22Rv1 (cell line): ENCODE results near the gene PRG3.

Experiments
- CTCF ChIP-seq: fragments of 450-650 bp; IDR thresholded peaks from 2 replicates; pipeline ENCODE4 v1.5.1; 2017; ENCODE audit warnings: mild to moderate bottlenecking
- ZFX ChIP-seq: fragments of 450-650 bp; IDR thresholded peaks from 2 replicates; pipeline ENCODE4 v1.6.1; 2017; ENCODE audit warnings: antibody characterized with exemption, borderline replicate concordance

GRCh38 chr11:57396744-57397143, 15.8 kb upstream of the PRG3 start:
- TF ChIP-seq CTCF, result no peak
- TF ChIP-seq ZFX, result no peak
